Measurements from ENCODE around the gene ACOX3. TPM values are rescaled to one million over a fixed set of nuclear protein-coding genes. Genes with fewer than 3 reads are reported as not detected.

The ACOX3 gene
- polyA plus RNA-seq, 3 donors: 3.8 to 16.8 (median 13.3) TPM

DNA sequence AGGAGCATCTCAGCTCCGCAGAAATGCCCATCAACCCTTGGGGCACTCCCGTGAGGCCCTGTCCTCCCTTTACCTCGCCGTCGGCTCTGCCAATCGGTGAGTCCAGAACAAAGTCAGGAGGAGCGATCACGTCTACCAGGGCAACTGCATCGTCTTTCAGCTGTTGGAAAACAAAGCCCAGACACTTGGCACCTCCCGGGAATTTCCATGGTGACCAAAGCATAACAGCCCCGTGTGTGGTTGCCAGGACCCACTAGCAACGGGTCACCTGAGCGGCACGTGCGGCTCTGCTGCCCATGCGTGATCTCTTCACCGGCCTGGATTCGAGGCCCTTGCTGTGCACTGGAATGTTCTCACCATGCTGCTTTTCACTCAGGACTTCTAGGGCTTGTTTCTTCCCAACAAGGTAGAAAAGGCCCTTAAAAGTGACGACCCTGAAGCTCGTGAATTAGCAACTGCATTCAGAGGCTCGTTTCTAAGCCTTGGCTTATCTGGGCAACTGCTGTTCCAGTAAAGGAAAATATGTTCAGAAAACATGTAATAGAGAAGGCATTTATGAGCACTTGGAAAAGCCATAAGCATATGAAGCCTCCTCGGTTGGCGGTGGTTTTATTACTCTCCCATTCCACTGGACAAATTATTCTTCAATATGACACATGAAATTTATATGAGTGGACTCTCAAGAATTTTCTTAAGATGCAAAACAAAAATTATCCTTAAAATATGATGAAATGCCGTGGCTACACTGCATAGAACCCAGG lies 69.5 kb downstream of the ACOX3 start:
- H3K9me3 ChIP-seq (replicated peaks in 1 of 2; ENCODE audit: control insufficient read depth in 1 of 2, insufficient read depth in 1 of 2, low read length in 2 of 2): no peaks in the 10 kb centered on the region
- intact Hi-C loops (cut with micrococcal nuclease): no loop called here
- 97% methylated on average over 21 of the region's 24 CpGs for WGBS (ENCODE audit: insufficient coverage)
- no peak overlapping the region for H3K4me3 ChIP-seq (replicated peaks in 1 of 3; ENCODE audit: low read depth in 2 of 3, low read length in 3 of 3)
- Mint-ChIP-seq H3K27ac (no peak overlapping the region), H3K27me3 (ENCODE audit: low read depth in 3 of 3) (no peaks in the 10 kb centered on the region), H3K9me3 (no peaks in the 10 kb centered on the region), H3K36me3 (peaks cover 16 to 23% of the 10 kb centered on the region in 2 donors), H3K4me3 (no peak overlapping the region), H3K4me1 (no peaks in the 10 kb centered on the region)
- H3K27ac ChIP-seq (ENCODE audit: low read depth in 1 of 2, low read length in 2 of 2): no peak overlapping the region
- H3K27me3 ChIP-seq (ENCODE audit: control insufficient read depth in 2 of 2, insufficient read depth in 2 of 2, low read length in 2 of 2): no peaks in the 10 kb centered on the region
- H3K4me2 ChIP-seq (replicated peaks; ENCODE audit: extremely low read depth, low read length, poor library complexity, severe bottlenecking): no peak overlapping the region
- DNase-seq: no peak
- no peaks in the 10 kb centered on the region for H3K4me1 ChIP-seq (ENCODE audit: control insufficient read depth in 1 of 2, insufficient read depth in 2 of 2, low read length in 2 of 2)
- peaks cover 0 to 8% of the 10 kb centered on the region in 2 donors for H3K36me3 ChIP-seq (replicated peaks in 1 of 2; ENCODE audit: control insufficient read depth in 1 of 2, insufficient read depth in 2 of 2, low read length in 2 of 2)
- no peak overlapping the region for H3K9ac ChIP-seq (ENCODE audit: insufficient read depth, low read length, poor library complexity, severe bottlenecking)
- H2AFZ ChIP-seq (ENCODE audit: insufficient read depth, low read depth, low read length, poor library complexity, severe bottlenecking): no peak overlapping the region
- TF ChIP-seq, protein P1, sequence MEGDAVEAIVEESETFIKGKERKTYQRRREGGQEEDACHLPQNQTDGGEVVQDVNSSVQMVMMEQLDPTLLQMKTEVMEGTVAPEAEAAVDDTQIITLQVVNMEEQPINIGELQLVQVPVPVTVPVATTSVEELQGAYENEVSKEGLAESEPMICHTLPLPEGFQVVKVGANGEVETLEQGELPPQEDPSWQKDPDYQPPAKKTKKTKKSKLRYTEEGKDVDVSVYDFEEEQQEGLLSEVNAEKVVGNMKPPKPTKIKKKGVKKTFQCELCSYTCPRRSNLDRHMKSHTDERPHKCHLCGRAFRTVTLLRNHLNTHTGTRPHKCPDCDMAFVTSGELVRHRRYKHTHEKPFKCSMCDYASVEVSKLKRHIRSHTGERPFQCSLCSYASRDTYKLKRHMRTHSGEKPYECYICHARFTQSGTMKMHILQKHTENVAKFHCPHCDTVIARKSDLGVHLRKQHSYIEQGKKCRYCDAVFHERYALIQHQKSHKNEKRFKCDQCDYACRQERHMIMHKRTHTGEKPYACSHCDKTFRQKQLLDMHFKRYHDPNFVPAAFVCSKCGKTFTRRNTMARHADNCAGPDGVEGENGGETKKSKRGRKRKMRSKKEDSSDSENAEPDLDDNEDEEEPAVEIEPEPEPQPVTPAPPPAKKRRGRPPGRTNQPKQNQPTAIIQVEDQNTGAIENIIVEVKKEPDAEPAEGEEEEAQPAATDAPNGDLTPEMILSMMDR (IDR thresholded peaks at IDR 0.05): no peak
- H3K79me2 ChIP-seq (ENCODE audit: insufficient read depth, low read length): no peaks in the 10 kb centered on the region
- H4K20me1 ChIP-seq (ENCODE audit: insufficient read depth, low read length): no peaks in the 10 kb centered on the region

GRCh38 chr4:8370106-8370787 lies 70.3 kb downstream of the ACOX3 start:
- TF ChIP-seq, protein P1 (IDR thresholded peaks at IDR 0.05): no peak
- no peak overlapping the region for H2AFZ ChIP-seq (ENCODE audit: insufficient read depth, low read depth, low read length, poor library complexity, severe bottlenecking)
- 96% methylated on average over 15 of the region's 16 CpGs for WGBS (ENCODE audit: insufficient coverage)
- no peak overlapping the region for H3K27ac Mint-ChIP-seq
- H3K36me3 ChIP-seq (replicated peaks in 1 of 2; ENCODE audit: control insufficient read depth in 1 of 2, insufficient read depth in 2 of 2, low read length in 2 of 2): peaks cover 0 to 15% of the 10 kb centered on the region in 2 donors
- no peaks in the 10 kb centered on the region for H3K9me3 ChIP-seq (replicated peaks in 1 of 2; ENCODE audit: control insufficient read depth in 1 of 2, insufficient read depth in 1 of 2, low read length in 2 of 2)
- no peaks in the 10 kb centered on the region for H3K9me3 Mint-ChIP-seq
- H3K4me2 ChIP-seq (replicated peaks; ENCODE audit: extremely low read depth, low read length, poor library complexity, severe bottlenecking): no peak overlapping the region
- no peak for DNase-seq
- no peaks in the 10 kb centered on the region for H3K79me2 ChIP-seq (ENCODE audit: insufficient read depth, low read length)
- no peak overlapping the region for H3K4me3 Mint-ChIP-seq
- peaks cover 20 to 24% of the 10 kb centered on the region in 2 donors for H3K36me3 Mint-ChIP-seq
- intact Hi-C loops (cut with micrococcal nuclease): no loop called here
- no peaks in the 10 kb centered on the region for H4K20me1 ChIP-seq (ENCODE audit: insufficient read depth, low read length)
- H3K9ac ChIP-seq (ENCODE audit: insufficient read depth, low read length, poor library complexity, severe bottlenecking): no peak overlapping the region
- no peaks in the 10 kb centered on the region for H3K27me3 Mint-ChIP-seq (ENCODE audit: low read depth in 3 of 3)
- no peak overlapping the region for H3K4me3 ChIP-seq (replicated peaks in 1 of 3; ENCODE audit: low read depth in 2 of 3, low read length in 3 of 3)
- no peaks in the 10 kb centered on the region for H3K4me1 Mint-ChIP-seq
- no peaks in the 10 kb centered on the region for H3K27me3 ChIP-seq (ENCODE audit: control insufficient read depth in 2 of 2, insufficient read depth in 2 of 2, low read length in 2 of 2)
- no peak overlapping the region for H3K27ac ChIP-seq (ENCODE audit: low read depth in 1 of 2, low read length in 2 of 2)
- H3K4me1 ChIP-seq (ENCODE audit: control insufficient read depth in 1 of 2, insufficient read depth in 2 of 2, low read length in 2 of 2): no peaks in the 10 kb centered on the region
